Stimulated activated CD4-positive, alpha-beta T cell treated with anti-CD3 and anti-CD28 coated beads, Interleukin-4, amount 100 ng/mL, for 1 hour (primary cell): Measurements from ENCODE around the gene PGS1.

Source experiments
- DNase-seq: peaks from one replicate; pipeline ENCODE4 v3.0.0-alpha.2; 2020

PGS1 gene

DNA sequence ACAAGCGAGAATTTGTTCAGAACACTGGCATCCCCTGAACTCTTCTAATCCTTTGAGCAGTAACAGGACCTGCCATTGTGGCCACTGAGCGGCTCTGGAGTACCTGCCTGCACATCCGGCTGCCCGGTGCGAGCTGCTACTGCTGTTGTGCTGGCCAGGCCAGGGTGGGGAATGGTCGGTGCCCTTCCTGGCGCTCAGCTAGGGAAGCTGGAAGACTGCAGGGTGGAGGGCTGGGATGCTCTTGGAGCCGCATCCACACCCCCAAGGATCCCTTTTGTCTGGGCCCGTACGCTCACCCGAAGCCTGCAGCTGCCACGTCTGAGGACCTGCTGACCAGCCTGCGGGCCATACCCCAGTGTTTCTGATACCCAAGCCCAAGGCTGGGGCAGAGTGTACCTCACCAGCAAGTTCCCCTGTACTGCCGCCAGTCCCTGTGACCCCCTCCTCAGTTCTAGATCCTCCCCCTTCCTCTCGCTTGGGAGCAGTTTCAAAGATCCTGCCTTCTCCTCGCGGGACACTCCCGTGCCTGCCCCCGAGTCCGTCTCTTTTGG lies 49.7 kb downstream of the PGS1 start:
- no peak for DNase-seq

DNA sequence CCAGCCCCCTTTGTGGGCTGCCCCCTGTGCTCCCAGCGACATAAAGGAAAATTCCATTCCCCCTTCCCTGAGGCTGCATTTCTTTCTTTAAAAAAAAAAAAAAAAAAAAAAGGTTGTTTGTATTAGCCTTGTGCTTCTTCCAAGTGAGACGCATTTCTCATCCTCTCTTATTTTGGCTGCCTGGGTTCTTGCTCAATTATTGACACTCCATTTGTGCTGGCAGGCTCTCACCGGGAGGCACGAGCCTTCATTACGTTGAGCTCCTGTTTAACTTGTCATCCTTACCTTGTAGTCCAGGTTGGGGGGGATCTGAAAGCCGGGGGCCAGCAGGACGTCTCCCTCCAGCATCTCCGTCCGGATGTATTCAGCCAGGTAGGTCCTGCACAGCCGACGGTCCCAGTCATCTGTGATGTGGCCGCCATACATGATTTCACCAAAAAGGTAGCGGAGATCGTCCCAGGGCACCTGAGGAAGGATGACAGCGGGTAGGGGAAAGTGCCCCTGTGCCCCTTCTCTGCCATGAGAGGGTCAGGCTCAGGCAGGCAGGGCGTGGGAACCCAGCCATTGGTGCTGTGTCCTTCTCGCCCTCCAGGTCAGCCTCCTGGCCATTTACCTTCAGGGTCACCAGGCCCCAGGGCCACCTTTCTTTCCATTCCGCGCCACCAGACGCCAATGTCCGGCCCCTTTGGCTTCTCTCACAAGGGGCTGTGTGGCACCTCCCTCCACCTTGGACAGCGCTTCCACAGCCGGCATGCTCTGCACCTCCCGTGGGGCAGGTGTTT lies 50.6 kb downstream of the PGS1 start:
- no peak for DNase-seq

DNA sequence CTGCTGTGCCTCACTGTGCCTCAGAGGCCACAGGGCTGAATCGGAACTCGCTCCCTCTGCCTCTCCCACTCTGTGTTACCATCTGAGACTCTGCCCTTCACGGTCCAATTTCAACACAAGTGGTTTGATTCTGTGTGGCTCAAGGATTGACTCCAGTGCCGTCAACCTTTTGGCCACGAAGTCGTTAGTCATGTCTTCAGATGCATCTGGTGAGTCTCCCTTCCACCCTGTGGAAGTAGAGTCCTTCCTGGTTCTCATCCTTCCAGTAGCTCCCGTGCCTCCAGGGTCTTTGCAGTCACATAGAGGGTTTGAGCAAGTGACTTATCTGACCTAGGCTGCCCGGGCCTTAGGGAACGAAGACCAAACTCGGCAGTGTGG lies 51.2 kb downstream of the PGS1 start:
- no peak for DNase-seq

DNA sequence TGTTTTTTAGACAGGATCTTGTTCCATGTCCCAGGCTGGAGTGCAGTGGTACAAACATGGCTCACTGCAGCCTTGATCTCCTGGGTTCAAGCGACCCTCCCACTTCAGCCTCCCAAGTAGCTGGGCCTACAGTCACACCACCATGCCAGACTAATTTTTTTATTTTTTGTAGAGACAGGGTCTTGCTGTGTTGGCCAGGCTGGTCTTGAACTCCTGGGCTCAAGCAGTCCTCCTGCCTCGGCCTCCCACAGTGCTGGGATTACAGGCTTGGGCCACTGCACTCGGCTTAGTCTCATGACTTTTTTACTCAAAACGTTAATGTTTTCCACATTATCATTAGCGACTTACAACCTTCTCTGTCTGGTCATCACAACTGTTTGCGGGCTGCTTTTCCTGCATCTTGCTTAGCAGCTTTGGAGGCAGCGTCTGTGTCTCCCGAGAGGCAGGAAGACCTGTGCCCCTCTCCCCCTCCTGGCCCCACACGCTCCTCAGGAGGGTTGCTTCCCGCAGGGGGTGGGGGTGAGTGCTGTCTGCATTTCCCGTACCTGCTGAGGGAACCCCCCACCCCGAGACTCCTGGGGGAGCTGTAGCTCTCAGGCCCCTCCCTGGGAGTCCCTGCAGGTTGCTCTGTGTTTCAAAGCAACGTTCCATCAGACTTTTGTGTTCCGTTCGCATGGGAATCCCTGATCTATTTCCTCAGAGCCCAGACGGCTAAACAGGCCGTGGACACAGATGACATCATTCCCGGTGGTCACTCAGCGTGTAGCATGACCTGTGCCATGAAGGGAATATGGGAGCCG lies 52.6 kb downstream of the PGS1 start:
- no peak for DNase-seq

DNA sequence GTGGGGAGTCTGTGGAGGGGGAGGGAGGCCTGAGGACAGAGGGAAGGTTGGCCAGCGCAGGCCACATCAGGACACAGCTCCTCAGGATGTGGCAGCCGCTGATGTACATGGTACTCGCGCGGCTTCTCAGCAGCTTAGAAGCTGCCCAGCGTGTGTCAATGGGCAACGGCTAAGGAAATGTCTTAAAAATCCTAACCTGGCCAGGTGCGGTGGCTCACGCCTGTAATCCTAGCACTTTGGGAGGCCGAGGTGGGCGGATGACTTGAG lies 53.2 kb downstream of the PGS1 start:
- no peak for DNase-seq

DNA sequence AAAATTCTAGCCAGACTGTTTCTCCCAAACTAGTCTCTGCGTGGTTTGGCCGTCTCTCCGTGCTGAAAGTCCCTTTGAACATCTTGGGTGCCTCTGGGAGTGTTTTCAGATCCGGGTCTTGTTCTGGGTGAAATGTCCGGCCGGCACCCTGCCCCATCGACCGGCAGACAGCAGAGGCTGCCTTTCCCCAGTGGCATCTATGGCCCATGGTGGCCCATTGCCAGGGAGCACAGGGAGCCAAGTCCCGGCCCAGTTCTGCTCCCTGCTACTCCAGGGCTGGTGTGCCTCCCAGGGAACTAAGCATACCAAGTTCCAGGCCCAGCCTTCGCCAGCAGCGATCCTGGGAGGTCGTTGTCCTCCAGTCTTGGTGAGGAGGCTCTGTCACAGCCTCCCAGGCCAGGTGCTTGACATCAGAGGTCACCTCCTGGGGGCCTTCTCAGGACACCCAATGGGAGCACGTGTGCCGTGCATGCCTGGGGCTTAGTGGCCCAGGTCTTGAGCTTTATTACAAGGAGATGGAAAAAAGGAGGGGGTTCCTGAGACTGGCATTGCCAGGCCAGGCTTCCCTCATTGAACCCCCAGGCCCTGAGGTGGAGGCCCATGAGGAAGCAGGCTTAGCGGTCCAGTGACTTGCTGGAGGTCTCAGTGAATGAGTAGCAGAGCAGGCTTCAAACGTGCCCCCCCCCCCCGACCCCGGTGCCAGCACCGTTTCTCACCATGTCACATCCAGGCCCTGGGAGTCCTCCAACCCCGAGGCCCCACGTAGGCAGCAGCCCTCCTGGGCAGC lies 54.0 kb downstream of the PGS1 start:
- DNase-seq: no peak

DNA sequence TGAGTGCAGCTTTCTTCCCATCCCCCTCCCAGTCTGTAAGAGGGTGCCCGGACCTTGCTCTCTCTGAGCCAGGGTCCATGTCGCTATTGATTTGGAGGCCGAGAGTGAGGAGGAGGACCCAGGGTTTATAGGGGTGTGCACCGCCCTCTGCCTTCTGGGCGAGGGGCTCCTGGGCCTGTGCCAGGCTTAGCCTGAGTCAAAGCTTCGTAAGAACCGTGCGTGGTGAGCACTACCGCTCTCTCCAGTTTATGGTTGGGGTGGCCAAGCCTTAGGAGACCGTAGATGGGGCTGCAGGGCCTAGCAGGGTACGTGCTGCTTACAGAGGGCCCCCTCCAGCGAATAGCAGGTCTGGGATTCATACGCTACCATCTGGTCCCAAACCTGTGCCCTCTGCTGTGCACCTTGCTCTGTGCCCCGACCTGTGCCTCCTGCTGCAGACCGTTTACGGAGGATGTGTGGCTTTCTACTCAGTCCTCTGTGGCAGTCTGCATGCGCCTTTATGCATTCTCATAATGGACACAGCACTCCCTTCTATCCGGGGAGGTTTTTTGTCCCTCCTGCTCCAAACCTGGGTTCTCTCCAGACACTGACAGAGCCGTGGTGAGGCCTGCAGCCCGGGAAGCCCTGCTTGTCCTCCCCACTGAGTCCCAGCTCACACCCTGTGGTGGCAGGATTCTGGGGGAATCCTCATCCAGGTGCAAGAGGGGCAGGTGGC lies 54.7 kb downstream of the PGS1 start:
- no peak for DNase-seq

DNA sequence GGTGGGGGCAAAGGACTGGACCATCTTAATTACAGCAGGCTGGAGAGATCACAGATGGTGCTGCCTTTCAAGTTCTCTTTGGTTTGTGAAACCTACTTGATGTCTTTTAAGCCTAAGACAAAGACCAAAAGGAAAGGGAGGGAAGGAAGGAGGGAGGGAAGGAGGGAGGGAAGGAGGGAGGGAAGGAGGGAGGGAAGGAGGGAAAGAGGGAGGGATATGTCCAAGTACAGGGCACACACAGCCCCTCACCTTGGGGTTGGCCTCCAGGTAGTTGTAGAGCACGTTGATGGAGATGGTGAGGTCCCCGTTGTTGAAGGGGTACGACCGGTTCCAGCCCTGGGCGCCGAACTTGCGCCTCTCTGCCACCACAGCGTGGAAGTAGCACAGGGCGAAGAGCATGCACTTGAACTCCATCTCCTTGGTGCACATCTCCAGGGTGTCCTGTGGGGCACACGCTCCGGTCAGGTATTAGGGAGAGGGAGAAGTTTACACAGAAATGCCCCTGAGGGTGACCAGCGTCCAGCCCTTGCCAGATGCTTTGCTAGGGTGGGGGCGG lies 55.4 kb downstream of the PGS1 start:
- DNase-seq: no peak

DNA sequence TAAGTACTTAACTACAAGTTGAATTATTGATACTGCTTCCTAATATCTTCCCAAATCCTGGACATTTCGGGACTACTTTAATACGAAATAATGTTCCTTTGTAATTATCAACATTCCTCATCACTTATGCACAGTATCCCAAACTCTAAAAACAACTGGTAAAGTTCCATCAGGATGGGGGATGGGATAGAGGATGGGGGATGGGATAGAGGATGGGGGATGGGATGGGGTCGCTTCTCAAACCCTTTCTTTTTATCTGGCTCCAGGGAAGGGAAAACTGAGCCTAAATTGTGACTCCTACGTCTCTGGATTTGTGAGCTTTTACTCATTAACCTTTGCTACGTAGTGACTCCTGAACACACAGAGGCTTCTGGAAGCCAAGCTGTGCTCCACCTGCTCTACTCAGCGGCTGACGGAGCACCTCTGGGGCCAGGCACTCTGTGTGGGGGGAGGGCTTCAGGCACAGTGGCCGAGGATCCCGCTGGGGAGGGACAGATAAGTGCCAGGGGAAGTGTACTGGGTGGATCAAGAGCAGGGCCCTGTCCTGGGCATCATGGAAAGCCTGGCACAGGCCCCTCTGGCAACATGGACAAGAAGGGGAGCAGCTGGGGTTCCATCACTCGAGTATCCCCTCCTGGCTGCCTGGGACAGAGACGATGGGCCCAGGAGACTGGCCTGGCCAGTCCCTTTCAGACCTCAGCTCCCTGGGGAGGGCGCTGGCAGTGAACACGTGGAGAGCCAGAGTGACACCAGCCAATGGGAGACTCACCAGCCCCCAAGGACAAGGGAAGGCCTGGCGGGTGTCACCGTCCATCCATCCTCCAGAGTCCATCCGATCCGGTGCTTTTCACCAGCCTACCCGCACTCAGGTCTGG lies 56.2 kb downstream of the PGS1 start:
- no peak for DNase-seq

DNA sequence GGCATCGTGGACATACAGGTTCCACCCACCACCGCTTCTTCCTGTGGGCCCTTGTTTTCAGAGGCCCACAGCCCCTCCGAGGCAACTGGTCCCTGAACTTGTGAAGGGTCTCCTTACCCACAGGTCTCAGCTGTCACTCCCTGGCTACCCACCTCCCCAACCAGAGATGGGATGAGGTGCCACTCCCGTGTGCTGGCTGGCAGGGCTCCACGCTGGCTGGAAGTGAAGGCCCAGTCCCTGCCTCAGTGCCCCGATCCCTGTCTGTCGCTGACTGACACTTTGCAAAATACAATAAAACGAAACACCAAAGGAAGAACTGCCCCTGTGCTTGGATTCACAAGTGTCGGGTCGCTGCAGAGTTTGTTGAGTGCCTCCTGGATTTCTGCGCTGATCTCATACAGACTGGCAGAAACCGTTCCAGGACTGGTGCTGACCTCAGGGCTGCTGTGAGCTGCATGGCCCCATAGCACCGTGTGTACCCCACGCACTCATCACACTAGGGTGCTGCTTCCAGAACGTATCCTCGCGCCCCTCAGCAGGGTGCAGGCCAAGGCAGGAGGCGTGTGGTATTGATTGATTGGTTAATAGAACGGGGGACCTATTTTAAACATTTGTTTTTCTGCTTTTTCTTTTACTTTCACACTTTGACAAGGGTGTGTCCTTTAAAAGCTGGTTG lies 57.0 kb downstream of the PGS1 start:
- no peak for DNase-seq

DNA sequence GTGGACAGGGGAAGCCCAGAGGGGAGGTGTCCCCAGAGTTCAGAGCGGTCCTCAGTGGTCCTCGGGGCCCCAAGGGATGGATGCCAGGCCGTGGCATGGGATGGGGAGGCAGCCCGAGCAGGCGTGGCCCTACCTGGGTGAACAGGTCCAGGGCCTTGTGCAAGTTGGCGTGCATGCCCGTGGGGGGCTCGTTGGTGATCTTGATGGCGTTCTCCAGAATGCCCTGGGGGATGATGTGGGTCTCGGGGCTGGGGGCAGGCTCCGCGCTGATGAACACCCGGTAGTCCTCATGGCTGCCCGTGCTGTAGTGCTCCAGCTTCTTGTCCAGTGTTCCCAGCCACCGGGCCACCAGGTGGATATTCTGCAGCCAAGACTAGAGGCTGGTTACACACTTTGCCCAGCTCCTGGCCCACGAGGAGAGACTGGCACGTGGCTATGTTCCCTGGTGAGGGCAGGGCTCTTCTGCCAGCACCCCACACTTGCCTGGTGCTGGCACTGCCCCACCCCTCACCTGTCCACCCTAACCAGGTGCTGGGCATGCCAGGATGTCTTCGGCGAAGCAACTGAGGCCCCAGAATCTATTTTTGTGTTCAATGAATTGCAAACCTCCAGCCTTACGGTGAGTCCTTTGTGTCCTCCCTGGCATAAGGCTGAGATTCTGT lies 59.2 kb downstream of the PGS1 start:
- no peak for DNase-seq

DNA sequence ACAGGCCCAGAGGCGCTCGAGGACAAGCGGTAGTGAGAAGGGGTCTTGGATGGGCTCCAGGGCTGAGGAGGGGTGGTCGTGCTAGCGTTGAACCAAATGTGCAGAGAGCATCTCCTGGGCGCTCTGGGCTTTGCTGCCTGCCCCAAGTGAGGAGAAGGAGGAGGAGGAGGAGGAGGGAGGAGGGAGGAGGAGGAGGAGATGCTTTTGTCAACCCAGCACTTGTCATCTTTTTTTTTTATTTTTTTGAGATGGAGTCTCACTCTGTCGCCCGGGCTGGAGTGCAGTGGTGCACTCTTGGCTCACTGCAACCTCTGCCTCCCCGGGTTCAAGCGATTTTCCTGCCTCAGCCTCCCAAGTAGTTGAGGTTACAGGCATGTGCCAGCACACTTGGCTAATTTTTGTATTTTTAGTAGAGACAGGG lies 59.8 kb downstream of the PGS1 start:
- DNase-seq: no peak

DNA sequence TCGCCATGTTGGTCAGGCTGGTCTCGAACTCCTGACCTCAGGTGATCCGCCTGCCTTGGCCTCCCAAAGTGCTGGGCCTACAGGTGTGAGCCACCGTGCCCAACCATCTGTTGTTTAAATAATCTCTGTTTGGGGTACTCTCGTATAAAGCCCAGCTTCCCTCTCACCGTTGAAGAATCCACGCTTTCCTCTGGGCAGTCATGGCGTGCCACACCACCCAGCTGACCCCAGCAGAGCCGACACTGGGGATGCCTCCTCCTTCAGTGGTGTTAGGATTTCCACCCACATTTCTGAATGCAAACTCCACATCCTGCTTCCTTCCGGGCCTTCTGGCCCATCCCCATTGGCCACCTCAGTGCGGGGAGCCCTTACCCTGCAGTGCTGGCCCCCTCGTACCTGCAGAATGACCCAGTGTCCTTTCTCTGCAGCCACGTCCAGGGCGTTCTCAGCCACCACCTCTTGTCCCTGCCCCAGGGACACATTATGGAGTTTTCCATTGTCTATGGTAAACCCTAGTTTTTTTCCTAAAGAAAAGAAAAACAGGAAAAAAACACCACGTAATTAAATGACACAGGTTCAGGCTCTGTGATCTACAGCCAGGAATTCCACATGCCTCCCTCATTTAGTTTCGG lies 60.4 kb downstream of the PGS1 start:
- DNase-seq: no peak

DNA sequence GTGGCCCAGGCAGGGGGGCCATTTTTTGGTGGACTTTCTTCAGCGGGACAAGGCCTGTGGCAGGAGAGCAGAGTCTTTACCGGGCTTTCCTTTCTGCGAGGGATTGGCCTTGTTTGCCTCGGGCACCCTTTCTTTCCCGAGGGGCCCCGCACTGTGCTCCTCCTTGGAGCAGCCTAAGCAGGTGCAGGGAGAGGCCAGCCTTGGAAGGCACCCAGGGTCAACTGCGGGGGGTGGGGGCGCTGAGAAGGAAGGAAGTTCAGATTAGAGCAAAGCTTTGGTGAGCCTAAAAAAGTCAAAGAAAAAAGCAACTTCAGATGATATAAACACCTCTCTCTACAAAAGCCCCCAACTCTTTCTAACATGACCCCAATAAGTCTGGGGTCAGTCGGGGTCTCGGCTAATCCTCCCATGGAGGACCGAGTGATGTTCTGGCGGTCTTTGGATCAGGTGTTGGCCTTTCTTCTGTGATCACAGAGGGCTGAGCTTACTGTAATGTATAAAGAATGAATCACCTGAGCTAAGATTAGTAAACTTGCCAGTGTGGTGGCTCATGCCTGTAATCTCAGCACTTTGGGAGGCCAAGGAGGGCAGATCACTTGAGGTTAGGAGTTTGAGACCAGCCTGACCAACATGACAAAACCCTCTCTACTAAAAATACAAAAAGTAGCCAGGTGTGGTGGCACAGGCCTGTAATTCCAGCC lies 63.0 kb downstream of the PGS1 start:
- no peak for DNase-seq

DNA sequence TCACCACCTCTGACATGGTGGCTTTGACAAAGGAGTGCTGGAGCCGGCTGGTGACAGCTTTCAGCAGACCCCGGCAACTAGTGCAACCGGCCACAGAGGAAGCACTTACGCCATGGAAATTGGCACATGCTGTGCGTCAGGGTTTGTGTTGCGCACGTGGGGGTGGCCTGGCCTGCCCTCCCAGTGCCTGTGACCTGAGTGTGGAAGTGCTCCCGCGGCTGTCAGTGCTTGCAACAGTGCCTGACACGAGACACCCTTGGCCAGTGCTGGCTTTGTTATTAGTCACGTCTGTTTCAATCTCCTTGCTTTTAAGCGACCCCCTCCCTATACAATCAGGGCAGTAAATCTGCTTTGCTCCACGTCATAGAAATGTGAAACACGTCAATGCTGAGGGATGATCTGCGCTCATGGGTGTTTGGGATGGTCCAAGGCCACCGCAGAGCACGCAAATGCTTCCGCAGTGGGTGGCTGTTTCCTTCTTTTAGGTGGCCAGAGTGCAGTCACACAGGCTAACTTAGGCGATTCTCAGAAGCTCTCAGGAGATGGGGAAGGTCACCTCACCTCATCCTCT lies 64.3 kb downstream of the PGS1 start:
- DNase-seq: no peak

DNA sequence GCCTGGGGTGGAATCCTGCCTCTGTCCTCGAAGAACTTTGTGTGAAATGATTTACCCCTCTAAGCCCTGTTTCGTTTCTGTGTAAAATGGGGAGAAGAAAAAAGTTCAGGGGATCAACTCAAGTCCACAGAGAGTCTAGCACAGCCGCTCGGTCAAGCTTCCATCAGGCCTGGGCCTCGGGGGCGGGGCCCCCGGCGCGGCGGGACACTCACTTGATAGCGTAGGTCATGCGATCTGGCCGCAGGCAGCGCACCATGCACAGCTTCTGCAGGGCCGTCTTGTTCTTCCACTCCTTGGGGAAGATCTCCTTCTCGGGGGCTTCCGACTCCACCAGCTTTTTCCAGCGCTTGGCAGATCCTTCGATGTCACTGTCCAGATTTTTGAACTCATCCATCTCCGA lies 65.9 kb downstream of the PGS1 start:
- no peak for DNase-seq

DNA sequence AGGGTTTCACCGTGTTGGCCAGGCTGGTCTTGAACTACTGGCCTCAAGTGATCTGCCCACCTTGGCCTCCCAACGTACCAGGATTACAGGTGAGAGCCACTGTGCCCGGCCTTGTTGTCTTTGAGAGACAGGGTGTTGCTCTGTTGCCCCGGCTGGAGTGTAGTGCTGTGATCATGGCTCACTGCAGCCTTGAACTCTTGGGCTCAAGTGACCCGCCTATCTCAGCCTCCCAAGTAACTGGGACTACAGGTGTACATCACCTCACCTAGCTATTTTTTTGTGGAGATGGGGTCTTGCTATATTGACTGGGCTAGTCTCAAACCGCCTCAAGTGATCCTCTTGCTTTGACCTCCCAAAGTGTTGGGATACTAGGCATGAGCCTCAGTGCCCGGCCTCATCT lies 68.4 kb downstream of the PGS1 start:
- DNase-seq: no peak

DNA sequence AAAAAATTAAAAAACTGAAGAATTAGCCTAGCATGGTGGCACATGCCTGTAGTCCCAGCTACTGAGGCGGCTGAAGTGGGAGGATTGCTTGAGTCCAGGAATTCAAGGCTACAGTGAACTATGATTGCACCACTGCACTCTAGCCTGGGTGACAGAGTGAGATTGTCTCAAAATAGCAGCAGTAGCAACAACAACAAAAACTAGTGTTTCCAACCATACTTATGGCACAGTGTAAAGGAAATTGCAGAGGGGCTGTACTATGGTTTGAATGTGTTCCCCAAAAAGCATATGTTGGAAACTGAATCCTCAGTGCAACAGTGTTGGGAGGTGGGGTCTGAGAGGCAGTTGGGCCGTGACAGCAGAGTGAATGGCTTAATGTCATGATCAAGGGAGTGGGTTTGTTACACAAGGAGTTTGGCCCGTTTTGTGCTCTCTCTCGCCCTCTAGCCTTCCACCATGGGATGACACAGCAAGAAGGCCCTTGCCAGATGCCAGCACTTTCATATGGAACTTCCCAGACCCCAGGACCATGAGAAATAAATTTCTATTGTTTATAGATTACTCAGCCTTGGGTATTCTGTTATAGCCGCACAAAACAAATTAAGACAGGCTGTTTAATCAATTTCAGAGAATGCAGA lies 70.0 kb downstream of the PGS1 start:
- DNase-seq: no peak
